ENCODE results near the gene STK32C. TPM values are rescaled to one million over a fixed set of nuclear protein-coding genes. Genes with fewer than 3 reads are reported as not detected.

Gene STK32C
- total and polyA plus RNA-seq, 10 of the 15 experiments (the other 5 are each of a cell fraction or from before 2014, with no cell fraction given), result 1.5 to 18.1 (median 6.4) TPM

DNA sequence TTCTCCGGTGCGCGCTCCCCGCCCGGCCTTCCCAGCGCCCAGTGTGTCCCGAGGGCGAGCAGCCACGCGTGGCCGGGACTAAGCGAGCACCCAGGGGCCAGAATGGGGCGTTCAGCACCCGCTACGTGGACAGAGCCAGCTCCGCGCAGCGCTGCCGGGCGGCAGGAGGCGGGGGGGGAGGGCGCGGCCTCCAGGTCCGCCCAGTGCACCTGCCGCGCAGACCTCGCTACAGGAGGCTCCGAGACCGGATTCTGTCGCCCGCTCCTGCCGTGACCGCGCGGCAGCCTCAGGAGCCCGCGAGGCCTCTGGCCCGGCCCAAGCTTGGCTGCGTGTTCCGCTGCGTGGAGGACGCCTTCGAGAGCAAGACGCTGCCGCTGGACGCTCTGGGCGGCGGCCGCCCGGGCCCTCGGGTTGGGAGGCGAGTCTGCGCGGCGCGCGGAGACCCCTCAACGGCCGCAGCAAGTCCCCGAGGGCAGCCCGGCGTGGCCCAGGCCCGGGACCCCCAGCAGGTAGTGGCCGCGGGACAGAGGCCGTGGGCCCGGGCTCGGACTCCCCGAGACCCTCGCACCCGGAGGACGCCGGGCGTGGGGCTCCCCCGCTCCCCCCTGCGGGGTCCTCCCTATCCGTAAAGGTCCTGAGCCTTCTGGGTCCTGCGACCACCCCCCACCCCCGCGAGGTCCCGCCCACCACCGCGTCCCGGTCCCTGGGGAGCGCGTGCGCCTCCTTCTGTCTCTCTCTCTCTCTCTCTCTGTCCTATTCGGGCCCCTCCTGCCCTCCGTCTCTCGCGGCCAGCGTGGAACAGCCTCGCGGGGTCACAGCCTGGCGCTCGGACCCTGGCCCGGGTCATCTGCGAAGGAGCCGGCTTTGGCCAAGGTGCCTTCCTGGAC, 121.9 kb downstream of the STK32C start:
- no peaks in the 10 kb centered on the region; the same call in 2 of the 3 replicates for H3K9me3 ChIP-seq (replicated peaks; ENCODE audit: control insufficient read depth, insufficient read depth, low read length)
- CTCF ChIA-PET, result no interaction called here
- ATAC-seq (no peak), DNase-seq (ENCODE audit: low read depth, low spot score) (no peak), FAIRE-seq (no peak)
- no peak overlapping the region for H3K4me3 ChIP-seq
- POLR2A ChIA-PET, result no interaction called here
- in situ Hi-C loops (cut with MboI), result no loop called here
- no peak overlapping the region for H3K4me2 ChIP-seq (ENCODE audit: control insufficient read depth, insufficient read depth)
- no peaks in the 10 kb centered on the region for H3K4me1 ChIP-seq (ENCODE audit: control insufficient read depth, insufficient read depth, low read length)
- no peak overlapping the region for H3K27ac ChIP-seq (ENCODE audit: control insufficient read depth, insufficient read depth)
- 52% methylated on average over 65 of the region's 99 CpGs for WGBS (ENCODE audit: insufficient coverage, insufficient replicate concordance, low lambda C conversion rate, missing lambda C conversion rate)
- H3K27me3 ChIP-seq (replicated peaks in 1 of 2; ENCODE audit: control insufficient read depth in 2 of 2, insufficient read depth in 2 of 2, low read length in 1 of 2), result no peaks in the 10 kb centered on the region
- no peaks in the 10 kb centered on the region for H3K36me3 ChIP-seq (ENCODE audit: control insufficient read depth in 2 of 2, insufficient read depth in 2 of 2, low read length in 1 of 2)
- no peak overlapping the region for H2AFZ ChIP-seq (ENCODE audit: control insufficient read depth, low read depth, low read length)
- TF ChIP-seq TCF3 (IDR thresholded peaks at IDR 0.05; ENCODE audit: borderline replicate concordance, insufficient read depth, low read depth, low read length) (no peak), RB1 (IDR thresholded peaks at IDR 0.05; ENCODE audit: borderline replicate concordance) (no peak), BCL11A (IDR thresholded peaks at IDR 0.05; ENCODE audit: low read depth, low read length) (no peak), MYC (IDR thresholded peaks at IDR 0.05; ENCODE audit: insufficient read depth, insufficient read length, insufficient replicate concordance, low read length, severe bottlenecking) (no peak), HDGF (IDR thresholded peaks at IDR 0.05) (no peak), ZNF622 (IDR thresholded peaks at IDR 0.05) (no peak), MTA2 (IDR thresholded peaks at IDR 0.05; ENCODE audit: low read depth) (no peak)
- TF ChIP-seq, protein P1, sequence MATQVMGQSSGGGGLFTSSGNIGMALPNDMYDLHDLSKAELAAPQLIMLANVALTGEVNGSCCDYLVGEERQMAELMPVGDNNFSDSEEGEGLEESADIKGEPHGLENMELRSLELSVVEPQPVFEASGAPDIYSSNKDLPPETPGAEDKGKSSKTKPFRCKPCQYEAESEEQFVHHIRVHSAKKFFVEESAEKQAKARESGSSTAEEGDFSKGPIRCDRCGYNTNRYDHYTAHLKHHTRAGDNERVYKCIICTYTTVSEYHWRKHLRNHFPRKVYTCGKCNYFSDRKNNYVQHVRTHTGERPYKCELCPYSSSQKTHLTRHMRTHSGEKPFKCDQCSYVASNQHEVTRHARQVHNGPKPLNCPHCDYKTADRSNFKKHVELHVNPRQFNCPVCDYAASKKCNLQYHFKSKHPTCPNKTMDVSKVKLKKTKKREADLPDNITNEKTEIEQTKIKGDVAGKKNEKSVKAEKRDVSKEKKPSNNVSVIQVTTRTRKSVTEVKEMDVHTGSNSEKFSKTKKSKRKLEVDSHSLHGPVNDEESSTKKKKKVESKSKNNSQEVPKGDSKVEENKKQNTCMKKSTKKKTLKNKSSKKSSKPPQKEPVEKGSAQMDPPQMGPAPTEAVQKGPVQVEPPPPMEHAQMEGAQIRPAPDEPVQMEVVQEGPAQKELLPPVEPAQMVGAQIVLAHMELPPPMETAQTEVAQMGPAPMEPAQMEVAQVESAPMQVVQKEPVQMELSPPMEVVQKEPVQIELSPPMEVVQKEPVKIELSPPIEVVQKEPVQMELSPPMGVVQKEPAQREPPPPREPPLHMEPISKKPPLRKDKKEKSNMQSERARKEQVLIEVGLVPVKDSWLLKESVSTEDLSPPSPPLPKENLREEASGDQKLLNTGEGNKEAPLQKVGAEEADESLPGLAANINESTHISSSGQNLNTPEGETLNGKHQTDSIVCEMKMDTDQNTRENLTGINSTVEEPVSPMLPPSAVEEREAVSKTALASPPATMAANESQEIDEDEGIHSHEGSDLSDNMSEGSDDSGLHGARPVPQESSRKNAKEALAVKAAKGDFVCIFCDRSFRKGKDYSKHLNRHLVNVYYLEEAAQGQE (IDR thresholded peaks at IDR 0.05; ENCODE audit: low read depth, low read length), result peak; percentile 66; the same call in 1 of the 2 replicates
- RAD21 ChIA-PET (ENCODE audit: unreplicated experiment), result no interaction called here
- H3K9ac ChIP-seq (ENCODE audit: control insufficient read depth, insufficient read depth, low read length), result no peak overlapping the region
- intact Hi-C loops (cut with micrococcal nuclease; ENCODE audit: unreplicated experiment), result no loop called here
- SMC1A ChIA-PET (ENCODE audit: uncharacterized antibody, unreplicated experiment), result no interaction called here
- H3K79me2 ChIP-seq (ENCODE audit: control insufficient read depth, insufficient read depth, low read length), result no peaks in the 10 kb centered on the region
- no peaks in the 10 kb centered on the region for H4K20me1 ChIP-seq (ENCODE audit: control insufficient read depth, insufficient read depth)
- BruUV-seq (replicated peaks), result no TSS peak

All from GM12878 (cell line).